ENCODE results near the gene DNAH12.

DNA sequence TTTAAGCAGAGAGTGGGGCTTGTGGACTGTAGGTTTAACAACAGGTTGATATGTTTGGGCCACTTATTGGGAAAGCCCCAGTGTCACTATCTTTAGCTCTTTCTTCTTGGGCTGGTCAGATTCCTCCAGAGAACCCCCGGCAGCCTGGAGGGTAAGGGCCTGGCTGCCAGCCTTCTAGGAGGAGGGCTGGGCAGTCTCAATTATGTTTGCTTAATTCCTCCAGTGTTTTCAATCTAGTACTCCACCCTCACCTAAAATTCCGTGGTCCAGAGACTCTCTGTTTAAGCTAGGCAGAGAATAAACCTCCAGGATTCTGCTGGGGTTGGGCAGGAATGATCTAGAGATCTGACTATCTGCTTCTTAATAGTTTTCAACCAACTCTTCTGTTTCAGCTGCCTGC, 256.9 kb downstream of the DNAH12 start:
- TF ChIP-seq MXI1 (IDR thresholded peaks at IDR 0.05; ENCODE audit: low read depth, low read length) (no peak), POLR2AphosphoS5 (IDR thresholded peaks at IDR 0.05; ENCODE audit: low read depth, low read length) (no peak), TAF1 (IDR thresholded peaks at IDR 0.05; ENCODE audit: borderline replicate concordance, low read depth, low read length) (no peak), EP300 (IDR thresholded peaks at IDR 0.05; ENCODE audit: borderline replicate concordance in 1 of 2, low read depth in 1 of 2, low read length in 1 of 2) (no peak), YY1 (IDR thresholded peaks at IDR 0.05; ENCODE audit: low read depth) (no peak), RAD21 (IDR thresholded peaks at IDR 0.05; ENCODE audit: low read length) (no peak), CHD2 (IDR thresholded peaks at IDR 0.05; ENCODE audit: low read length, partially characterized antibody) (no peak)
- TF ChIP-seq, protein P1, sequence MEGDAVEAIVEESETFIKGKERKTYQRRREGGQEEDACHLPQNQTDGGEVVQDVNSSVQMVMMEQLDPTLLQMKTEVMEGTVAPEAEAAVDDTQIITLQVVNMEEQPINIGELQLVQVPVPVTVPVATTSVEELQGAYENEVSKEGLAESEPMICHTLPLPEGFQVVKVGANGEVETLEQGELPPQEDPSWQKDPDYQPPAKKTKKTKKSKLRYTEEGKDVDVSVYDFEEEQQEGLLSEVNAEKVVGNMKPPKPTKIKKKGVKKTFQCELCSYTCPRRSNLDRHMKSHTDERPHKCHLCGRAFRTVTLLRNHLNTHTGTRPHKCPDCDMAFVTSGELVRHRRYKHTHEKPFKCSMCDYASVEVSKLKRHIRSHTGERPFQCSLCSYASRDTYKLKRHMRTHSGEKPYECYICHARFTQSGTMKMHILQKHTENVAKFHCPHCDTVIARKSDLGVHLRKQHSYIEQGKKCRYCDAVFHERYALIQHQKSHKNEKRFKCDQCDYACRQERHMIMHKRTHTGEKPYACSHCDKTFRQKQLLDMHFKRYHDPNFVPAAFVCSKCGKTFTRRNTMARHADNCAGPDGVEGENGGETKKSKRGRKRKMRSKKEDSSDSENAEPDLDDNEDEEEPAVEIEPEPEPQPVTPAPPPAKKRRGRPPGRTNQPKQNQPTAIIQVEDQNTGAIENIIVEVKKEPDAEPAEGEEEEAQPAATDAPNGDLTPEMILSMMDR (IDR thresholded peaks at IDR 0.05) = no peak
- TF ChIP-seq, protein P2, sequence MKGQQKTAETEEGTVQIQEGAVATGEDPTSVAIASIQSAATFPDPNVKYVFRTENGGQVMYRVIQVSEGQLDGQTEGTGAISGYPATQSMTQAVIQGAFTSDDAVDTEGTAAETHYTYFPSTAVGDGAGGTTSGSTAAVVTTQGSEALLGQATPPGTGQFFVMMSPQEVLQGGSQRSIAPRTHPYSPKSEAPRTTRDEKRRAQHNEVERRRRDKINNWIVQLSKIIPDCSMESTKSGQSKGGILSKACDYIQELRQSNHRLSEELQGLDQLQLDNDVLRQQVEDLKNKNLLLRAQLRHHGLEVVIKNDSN (IDR thresholded peaks at IDR 0.05; ENCODE audit: borderline replicate concordance, low read depth) = no peak
- TF ChIP-seq, protein P3, sequence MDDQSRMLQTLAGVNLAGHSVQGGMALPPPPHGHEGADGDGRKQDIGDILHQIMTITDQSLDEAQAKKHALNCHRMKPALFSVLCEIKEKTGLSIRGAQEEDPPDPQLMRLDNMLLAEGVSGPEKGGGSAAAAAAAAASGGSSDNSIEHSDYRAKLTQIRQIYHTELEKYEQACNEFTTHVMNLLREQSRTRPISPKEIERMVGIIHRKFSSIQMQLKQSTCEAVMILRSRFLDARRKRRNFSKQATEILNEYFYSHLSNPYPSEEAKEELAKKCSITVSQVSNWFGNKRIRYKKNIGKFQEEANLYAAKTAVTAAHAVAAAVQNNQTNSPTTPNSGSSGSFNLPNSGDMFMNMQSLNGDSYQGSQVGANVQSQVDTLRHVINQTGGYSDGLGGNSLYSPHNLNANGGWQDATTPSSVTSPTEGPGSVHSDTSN (IDR thresholded peaks at IDR 0.05) = no peak
